ENCODE results near the gene DDR2.
"Not testable (repeated sequence)": the region's sequence is repeated elsewhere in the genome, so short reads cannot be mapped to it uniquely, and the experiment has no call there.

The DDR2 gene

GRCh38 chr1:162725301-162725837, 93.1 kb downstream of the DDR2 start:
- no peak for DNase-seq (ENCODE audit: low spot score)

DNA sequence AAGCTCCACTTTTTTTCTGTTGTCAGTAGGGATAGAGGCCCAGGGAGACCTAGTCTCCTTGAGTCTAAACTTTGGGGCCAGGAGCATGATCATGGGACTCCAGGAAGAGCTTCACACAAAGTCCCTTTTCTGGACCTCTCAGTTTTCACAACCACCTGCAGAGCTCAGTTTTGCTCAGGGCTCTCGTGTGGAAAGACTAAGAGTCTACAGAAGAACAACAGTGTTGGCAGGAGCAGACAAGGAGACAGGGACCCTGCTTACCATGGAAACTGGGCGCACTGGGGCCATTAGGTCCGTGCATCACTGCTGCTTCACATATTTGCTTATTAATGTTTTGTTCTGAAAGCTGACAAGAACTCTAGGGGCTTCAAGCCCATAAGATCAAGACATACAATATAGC, 94.3 kb downstream of the DDR2 start:
- no peak for DNase-seq (ENCODE audit: low spot score)

DNA sequence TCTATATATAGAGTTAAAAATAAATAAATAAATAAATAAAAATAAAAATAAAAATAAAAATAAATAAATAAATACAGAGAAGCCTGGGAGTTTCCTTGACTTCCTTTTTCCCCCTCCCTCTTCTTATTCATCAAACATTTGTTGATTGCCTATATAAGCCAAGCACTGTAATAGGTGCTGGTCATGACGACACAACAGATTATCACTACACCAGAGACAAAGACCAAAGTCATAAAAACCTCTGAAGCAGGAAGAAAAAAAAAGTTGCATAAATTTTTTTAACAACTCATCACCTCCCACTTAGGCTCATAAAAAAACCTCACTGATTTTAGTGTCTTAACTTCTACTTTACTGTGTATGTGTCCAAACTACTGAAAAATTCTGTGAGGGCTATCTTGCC, 95.2 kb downstream of the DDR2 start:
- not testable (repeated sequence) for DNase-seq (ENCODE audit: low spot score)

DNA sequence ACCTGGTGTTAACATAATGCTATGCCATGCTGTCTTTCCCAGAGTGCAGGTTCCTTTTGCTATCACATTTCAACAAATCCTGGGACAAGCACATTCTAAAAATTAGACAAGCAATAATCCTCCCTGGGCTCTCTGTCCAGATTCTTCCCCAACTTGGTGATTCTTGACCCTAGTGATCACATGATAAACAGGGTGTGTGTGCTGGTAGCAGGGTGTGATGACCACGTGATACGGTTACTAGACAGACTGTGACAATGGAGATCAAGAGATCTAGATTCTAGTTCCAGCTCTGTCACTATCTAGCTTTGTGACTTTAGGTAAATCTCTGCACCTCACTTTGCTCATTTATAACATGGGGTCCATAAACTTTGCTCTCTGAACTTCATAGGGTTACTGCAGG, 96.3 kb downstream of the DDR2 start:
- no peak for DNase-seq (ENCODE audit: low spot score)

- DNase-seq (ENCODE audit: low spot score): not testable (repeated sequence)
These were observed 97.0 kb downstream of the DDR2 start for GRCh38 chr1:162729195-162729774.

GRCh38 chr1:162732094-162732493, 99.8 kb downstream of the DDR2 start:
- no peak for DNase-seq (ENCODE audit: low spot score)

DNA sequence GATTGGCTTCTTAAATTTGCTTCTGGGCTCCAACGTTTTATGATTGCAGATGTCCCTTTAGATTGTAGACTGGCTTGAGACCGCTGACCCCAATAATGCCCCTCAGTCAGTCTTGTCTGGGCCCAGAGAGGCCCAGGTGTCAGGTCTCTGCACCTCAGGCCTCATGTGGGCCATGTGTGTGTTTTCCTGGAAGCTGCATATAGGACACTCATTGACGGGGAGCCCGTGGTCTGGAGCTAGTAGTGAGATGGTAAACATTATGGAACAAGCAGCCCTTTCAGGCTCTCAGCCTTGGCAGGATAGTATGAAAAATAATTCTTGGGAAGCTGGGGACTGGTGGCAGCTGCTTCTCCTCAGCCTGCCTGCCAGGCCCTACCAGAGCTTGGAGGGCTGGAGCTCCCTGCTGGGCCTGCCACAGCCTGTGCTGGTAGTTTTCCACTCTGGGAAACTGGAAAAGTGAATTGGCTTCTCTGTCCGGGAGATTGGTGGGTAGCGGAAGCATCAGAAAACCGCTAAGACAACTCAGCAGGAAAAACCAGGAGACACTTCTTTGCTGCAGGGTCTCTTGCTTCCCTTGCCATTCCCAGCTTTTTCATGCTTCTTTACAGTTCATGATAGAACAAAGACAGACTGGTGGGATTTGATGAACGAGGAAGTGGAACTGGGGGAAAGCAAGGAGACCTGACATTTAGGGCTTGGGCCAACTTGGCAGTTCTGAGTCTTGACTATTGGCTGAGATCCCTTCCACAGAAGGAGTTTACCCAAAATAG, 100.5 kb downstream of the DDR2 start:
- no peak for DNase-seq (ENCODE audit: low spot score)

DNA sequence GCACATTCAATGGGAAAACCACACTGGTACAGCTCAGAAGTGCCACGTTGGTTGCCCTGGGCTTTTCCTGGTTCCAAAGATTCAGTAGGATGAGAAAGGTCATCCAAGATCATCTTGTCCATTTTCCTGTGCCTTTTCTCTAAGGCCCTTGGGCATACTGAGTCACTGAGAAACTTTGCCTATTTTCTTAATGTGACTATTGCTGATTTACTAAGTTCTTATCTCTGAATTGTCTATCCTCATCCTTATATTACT, 101.0 kb downstream of the DDR2 start:
- DNase-seq (ENCODE audit: low spot score): no peak

DNA sequence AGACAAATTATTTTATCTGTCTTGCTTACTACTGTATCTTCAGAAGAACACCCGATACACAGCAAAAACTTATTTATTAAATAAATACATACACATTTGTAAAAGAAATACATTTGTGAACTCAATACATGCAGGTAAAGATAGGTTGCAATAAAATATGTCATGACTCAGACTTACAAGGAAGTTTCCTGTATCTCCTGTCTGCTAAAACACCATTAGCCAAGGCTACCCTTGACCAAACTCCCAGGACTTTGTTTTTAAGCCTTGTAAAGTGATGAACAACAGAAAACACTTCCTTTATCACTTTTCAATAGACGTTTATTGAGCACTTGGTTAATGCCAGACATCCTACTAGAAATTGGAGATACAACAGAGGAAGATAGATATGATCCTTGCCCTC, 101.8 kb downstream of the DDR2 start:
- no peak for DNase-seq (ENCODE audit: low spot score)

- no peak for DNase-seq (ENCODE audit: low spot score)
These were observed 103.9 kb downstream of the DDR2 start for GRCh38 chr1:162736184-162736583.

DNA sequence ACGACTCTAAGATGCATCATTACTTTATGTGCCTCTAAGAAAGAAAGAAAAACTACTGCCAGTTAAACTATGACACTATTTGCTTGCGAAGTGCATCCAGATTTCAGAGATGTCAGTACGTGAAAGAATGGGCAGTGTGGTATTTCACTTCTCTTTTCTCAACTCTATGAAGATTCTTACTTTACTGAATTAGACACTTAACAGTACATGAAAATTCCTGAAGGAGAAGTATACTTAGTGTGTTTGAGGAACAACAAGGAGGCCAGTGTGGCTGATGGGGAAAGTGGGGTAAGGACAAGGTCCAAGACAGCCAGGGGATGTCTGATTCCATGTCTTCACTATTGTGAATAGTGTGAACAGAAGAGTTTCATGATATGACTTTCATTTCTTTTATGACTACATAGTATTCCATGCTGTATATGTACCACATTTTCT, 104.4 kb downstream of the DDR2 start:
- no peak for DNase-seq (ENCODE audit: low spot score)

DNA sequence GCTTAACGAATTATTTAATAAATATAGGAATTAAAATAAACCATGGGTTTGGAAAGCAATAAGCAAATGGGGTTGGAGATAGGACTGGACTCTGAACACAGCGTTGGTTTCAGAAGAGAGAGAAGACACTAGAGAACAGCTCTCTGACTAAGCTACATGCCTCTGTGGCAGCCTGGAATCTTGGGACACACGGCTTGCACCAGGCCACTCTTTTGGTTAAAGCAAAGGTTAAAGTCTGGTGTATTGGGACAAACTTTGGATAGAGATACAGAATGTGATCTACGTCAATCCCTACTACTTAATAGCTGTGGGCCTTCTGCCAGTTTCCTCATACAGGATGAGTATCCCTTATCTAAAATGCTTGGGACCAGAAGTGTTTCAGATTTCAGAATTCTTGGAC, 108.5 kb downstream of the DDR2 start:
- DNase-seq (ENCODE audit: low spot score): no peak

- DNase-seq (ENCODE audit: low spot score): no peak
These were observed 109.3 kb downstream of the DDR2 start for GRCh38 chr1:162741574-162741973.

GRCh38 chr1:162746264-162746942, 114.1 kb downstream of the DDR2 start:
- DNase-seq (ENCODE audit: low spot score): not testable (repeated sequence)

- DNase-seq (ENCODE audit: low spot score): no peak
These were observed 120.9 kb downstream of the DDR2 start for GRCh38 chr1:162753001-162753658.

- no peak for DNase-seq (ENCODE audit: low spot score)
These were observed 121.8 kb downstream of the DDR2 start for GRCh38 chr1:162753998-162754585.

DNA sequence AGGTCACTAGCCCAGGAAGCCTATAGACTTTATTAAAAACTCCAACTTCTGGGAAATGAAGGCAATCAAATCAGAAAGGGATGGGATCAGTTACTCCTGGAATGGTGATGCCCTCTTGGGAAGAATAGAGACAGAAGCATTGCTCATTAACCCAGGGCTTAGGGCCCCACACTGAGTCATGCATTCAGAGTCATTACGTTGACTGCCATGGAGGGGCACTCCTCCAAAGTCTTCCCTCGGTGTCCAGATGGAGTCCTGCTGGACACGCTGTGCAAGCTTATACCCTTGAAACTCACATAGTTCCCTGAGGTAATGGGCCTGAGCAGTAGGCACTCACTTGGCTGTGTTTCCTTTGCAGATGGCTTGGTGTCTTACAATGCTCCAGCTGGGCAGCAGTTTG, 123.0 kb downstream of the DDR2 start:
- peak; percentile 10 for DNase-seq (ENCODE audit: low spot score)

DNA sequence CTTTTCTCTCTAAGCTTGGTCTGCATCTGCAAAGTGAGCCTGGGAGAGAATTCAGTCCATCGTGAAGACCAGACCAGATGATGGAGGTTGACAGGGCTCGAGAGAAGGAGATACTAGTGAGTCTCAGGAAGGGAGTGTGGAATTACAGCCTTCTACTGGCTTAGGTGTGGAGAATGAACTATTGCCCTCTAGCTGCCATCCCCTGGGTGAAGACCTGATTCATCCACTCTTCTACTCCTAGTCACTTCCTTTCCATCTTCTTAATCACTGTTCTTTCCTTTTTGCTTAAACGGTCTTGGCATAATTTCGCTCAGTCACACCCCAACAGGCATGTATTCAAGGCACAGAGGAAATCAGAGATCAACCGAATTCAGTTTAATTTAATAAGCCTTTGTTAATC, 124.3 kb downstream of the DDR2 start:
- DNase-seq (ENCODE audit: low spot score): peak; percentile 38

DNA sequence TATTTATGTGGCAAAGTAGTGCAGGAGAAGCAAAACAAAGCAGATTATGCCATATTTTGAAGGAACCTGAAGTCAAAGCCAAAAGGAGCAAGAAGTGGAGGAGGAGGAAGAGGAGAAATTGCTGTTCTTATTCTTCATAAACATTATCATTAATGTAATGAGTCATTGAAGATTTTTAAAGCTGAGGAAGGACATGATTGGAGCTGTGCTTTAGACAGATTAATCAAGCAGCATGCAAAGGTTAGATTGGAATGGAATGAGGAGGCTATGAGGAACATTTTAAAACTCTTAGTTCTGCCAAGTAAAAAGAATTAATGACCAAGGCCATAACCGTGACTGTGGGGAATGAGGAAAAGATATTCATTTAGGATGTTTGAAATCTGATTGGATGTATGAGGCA, 125.2 kb downstream of the DDR2 start:
- no peak for DNase-seq (ENCODE audit: low spot score)

GRCh38 chr1:162765788-162766187, 133.5 kb downstream of the DDR2 start:
- no peak for DNase-seq (ENCODE audit: low spot score)

DNA sequence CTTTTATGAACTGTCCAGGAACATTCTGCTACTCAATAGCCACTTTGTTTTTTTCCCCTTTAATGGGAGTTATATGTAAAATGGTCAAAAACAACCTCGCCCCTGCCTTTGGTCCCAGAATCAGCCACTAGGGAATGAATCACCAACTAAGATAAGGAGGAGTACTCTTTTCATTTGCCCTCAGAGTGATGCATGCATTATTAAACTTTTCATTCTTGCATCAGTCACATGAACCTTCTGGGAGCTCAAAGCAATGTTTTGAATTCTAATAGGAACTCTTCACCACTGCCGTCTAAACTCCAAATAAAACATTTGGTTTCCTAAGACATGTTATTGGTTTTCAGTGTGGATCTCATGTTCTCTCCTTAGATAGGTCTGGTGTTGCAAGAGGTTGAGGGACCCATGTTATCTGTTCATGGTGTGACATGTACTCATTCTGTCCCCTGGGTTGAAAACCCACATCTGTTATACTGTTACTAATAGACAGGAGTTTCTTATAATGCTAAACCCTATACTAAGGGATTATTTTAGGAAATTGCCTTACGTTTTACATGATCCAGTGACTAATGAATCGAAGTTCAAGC, 140.4 kb downstream of the DDR2 start:
- DNase-seq (ENCODE audit: low spot score): peak; percentile 7

GRCh38 chr1:162774007-162774406, 141.7 kb downstream of the DDR2 start:
- DNase-seq (ENCODE audit: low spot score): no peak
